GM12891 (cell line): Measurements from ENCODE around the gene ZNF280A.
"Not testable (repeated sequence)": the region's sequence is repeated elsewhere in the genome, so short reads cannot be mapped to it uniquely, and the experiment has no call there.

ENCODE experiments used
- POLR2A ChIP-seq: IDR thresholded peaks from 2 replicates; pipeline ENCODE4 v1.6.1; 2011; ENCODE audit warnings: low read depth, low read length, control low read depth
- POLR2AphosphoS5 ChIP-seq: IDR thresholded peaks from 2 replicates; pipeline ENCODE4 v1.6.1; 2011; ENCODE audit warnings: low read depth, low read length, control low read depth
- TAF1 ChIP-seq: IDR thresholded peaks from 2 replicates; pipeline ENCODE4 v1.6.1; 2011; ENCODE audit warnings: low read depth, low read length, control low read depth

- TF ChIP-seq POLR2A, POLR2AphosphoS5, TAF1: not testable (repeated sequence)
These were observed 49.0 kb downstream of the ZNF280A start for GRCh38 chr22:22471104-22471503.
